SK-N-SH treated with all-trans-retinoic acid at 6 μM for 48 hours (cell line): ENCODE measurements around the gene RIOX2.
"Not testable (repeated sequence)": the region's sequence is repeated elsewhere in the genome, so short reads cannot be mapped to it uniquely, and the experiment has no call there.

Source experiments
- ATAC-seq: fragments of 200-7000 bp; cut with Tn5 transposase; 3 replicates; pipeline ENCODE4 v1.9.1; 2020; ENCODE audit warnings: mild to moderate bottlenecking, moderate library complexity
- ARNTL ChIP-seq: fragments of 450-650 bp; formaldehyde crosslinking; IDR thresholded peaks from 2 replicates; pipeline ENCODE4 v1.5.0; 2020; ENCODE audit warnings: low read depth, mild to moderate bottlenecking, moderate library complexity, borderline replicate concordance
- BACH2 ChIP-seq: fragments of 250-450 bp; sonication (Bioruptor Pico); IDR thresholded peaks from 2 replicates; pipeline ENCODE4 v1.9.0; 2021; ENCODE audit warnings: mild to moderate bottlenecking, borderline replicate concordance
- CSDC2 ChIP-seq: fragments of 250-450 bp; sonication (Bioruptor Pico); IDR thresholded peaks from 2 replicates; pipeline ENCODE4 v1.5.0; 2020; ENCODE audit warnings: mild to moderate bottlenecking, moderate library complexity
- CSRNP3 ChIP-seq: fragments of 250-450 bp; sonication (Bioruptor Pico); IDR thresholded peaks from 2 replicates; pipeline ENCODE4 v1.5.1; 2021; ENCODE audit warnings: mild to moderate bottlenecking, moderate library complexity
- GLIS3 ChIP-seq: fragments of 250-450 bp; sonication (Bioruptor Pico); IDR thresholded peaks from 2 replicates; pipeline ENCODE4 v1.5.0; 2020; ENCODE audit warnings: mild to moderate bottlenecking, moderate library complexity
- ISL1 ChIP-seq: fragments of 250-450 bp; sonication (Bioruptor Pico); IDR thresholded peaks from 2 replicates; pipeline ENCODE4 v2.1.2; 2022; ENCODE audit warnings: mild to moderate bottlenecking, moderate library complexity
- OSR1 ChIP-seq: fragments of 250-450 bp; sonication (Bioruptor Pico); IDR thresholded peaks from 2 replicates; pipeline ENCODE4 v1.8.0; 2022; ENCODE audit warnings: moderate library complexity, mild to moderate bottlenecking, inconsistent platforms
- POU6F1 ChIP-seq: fragments of 250-450 bp; sonication (Bioruptor Pico); IDR thresholded peaks from 2 replicates; pipeline ENCODE4 v1.8.0; 2021; ENCODE audit warnings: low read depth, mild to moderate bottlenecking, moderate library complexity, borderline replicate concordance
- RARB ChIP-seq: fragments of 250-450 bp; sonication (Bioruptor Pico); IDR thresholded peaks from 2 replicates; pipeline ENCODE4 v1.8.0; 2021; ENCODE audit warnings: mild to moderate bottlenecking, moderate library complexity
- TOX ChIP-seq: fragments of 250-450 bp; sonication (Bioruptor Pico); IDR thresholded peaks from 2 replicates; pipeline ENCODE4 v1.8.0; 2021; ENCODE audit warnings: mild to moderate bottlenecking, moderate library complexity, borderline replicate concordance
- ZC3H10 ChIP-seq: fragments of 250-450 bp; sonication (Bioruptor Pico); IDR thresholded peaks from 2 replicates; pipeline ENCODE4 v1.5.1; 2021; ENCODE audit warnings: mild to moderate bottlenecking, moderate library complexity
- ZFP3 ChIP-seq: fragments of 250-450 bp; sonication (Bioruptor Pico); IDR thresholded peaks from 2 replicates; pipeline ENCODE4 v1.5.0; 2020; ENCODE audit warnings: mild to moderate bottlenecking, moderate library complexity
- ZFP30 ChIP-seq: fragments of 450-650 bp; formaldehyde crosslinking; IDR thresholded peaks from 2 replicates; pipeline ENCODE4 v1.5.0; 2022; ENCODE audit warnings: mild to moderate bottlenecking, moderate library complexity
- ZNF565 ChIP-seq: fragments of 450-650 bp; formaldehyde crosslinking; conservative IDR thresholded peaks from 2 replicates; pipeline ENCODE4 v1.5.0; 2020; ENCODE audit warnings: low read depth, mild to moderate bottlenecking, moderate library complexity
- ZNF70 ChIP-seq: fragments of 450-650 bp; formaldehyde crosslinking; IDR thresholded peaks from 2 replicates; pipeline ENCODE4 v1.5.0; 2020; ENCODE audit warnings: mild to moderate bottlenecking, moderate library complexity
- ZNF8 ChIP-seq: fragments of 450-650 bp; formaldehyde crosslinking; IDR thresholded peaks from 2 replicates; pipeline ENCODE4 v1.5.0; 2020; ENCODE audit warnings: mild to moderate bottlenecking, moderate library complexity
- TF ChIP-seq, protein P1 (sequence below): fragments of 250-450 bp; sonication (Bioruptor Pico); IDR thresholded peaks from 2 replicates; pipeline ENCODE4 v1.5.1; 2020; ENCODE audit warnings: low read depth, mild to moderate bottlenecking, moderate library complexity
- TF ChIP-seq, protein P2 (sequence below): fragments of 250-450 bp; sonication (Bioruptor Pico); IDR thresholded peaks from 2 replicates; pipeline ENCODE4 v1.8.0; 2020; ENCODE audit warnings: mild to moderate bottlenecking, moderate library complexity, borderline replicate concordance

Gene RIOX2

DNA sequence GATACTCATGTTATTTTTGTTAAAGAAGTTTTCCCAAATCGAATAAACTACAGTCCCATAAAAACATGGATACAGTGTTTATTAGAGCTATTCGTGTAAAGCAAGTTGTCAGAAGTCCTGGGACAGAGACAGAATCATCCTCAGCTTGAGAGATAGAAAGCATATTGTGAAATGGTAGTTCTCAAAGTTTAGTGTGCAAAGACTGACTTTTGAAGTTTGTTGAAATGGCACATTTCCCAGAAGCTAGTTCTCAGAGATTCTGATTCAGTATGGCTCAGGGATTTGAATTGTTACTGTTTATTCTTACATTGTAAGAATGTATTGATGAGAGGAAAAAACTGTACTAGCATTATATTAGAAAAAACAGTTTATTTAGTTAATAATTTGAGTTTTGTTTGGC, 40.7 kb upstream of the RIOX2 start:
- no peak for ATAC-seq
- TF ChIP-seq RARB (CRISPR knock-in tag), result no peak
- no peak for TF ChIP-seq TOX
- TF ChIP-seq GLIS3 (CRISPR knock-in tag), result no peak
- TF ChIP-seq, protein P1, sequence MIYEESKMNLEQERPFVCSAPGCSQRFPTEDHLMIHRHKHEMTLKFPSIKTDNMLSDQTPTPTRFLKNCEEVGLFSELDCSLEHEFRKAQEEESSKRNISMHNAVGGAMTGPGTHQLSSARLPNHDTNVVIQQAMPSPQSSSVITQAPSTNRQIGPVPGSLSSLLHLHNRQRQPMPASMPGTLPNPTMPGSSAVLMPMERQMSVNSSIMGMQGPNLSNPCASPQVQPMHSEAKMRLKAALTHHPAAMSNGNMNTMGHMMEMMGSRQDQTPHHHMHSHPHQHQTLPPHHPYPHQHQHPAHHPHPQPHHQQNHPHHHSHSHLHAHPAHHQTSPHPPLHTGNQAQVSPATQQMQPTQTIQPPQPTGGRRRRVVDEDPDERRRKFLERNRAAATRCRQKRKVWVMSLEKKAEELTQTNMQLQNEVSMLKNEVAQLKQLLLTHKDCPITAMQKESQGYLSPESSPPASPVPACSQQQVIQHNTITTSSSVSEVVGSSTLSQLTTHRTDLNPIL (CRISPR knock-in tag), result no peak
- no peak for TF ChIP-seq ZNF8
- no peak for TF ChIP-seq POU6F1 (CRISPR knock-in tag)
- TF ChIP-seq ZFP3 (CRISPR knock-in tag), result no peak
- no peak for TF ChIP-seq BACH2
- TF ChIP-seq, protein P2, sequence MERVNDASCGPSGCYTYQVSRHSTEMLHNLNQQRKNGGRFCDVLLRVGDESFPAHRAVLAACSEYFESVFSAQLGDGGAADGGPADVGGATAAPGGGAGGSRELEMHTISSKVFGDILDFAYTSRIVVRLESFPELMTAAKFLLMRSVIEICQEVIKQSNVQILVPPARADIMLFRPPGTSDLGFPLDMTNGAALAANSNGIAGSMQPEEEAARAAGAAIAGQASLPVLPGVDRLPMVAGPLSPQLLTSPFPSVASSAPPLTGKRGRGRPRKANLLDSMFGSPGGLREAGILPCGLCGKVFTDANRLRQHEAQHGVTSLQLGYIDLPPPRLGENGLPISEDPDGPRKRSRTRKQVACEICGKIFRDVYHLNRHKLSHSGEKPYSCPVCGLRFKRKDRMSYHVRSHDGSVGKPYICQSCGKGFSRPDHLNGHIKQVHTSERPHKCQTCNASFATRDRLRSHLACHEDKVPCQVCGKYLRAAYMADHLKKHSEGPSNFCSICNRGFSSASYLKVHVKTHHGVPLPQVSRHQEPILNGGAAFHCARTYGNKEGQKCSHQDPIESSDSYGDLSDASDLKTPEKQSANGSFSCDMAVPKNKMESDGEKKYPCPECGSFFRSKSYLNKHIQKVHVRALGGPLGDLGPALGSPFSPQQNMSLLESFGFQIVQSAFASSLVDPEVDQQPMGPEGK (CRISPR knock-in tag), result no peak
- no peak for TF ChIP-seq ZC3H10

GRCh38 chr3:98010883-98011449, 38.7 kb upstream of the RIOX2 start:
- ATAC-seq, result not testable (repeated sequence)

DNA sequence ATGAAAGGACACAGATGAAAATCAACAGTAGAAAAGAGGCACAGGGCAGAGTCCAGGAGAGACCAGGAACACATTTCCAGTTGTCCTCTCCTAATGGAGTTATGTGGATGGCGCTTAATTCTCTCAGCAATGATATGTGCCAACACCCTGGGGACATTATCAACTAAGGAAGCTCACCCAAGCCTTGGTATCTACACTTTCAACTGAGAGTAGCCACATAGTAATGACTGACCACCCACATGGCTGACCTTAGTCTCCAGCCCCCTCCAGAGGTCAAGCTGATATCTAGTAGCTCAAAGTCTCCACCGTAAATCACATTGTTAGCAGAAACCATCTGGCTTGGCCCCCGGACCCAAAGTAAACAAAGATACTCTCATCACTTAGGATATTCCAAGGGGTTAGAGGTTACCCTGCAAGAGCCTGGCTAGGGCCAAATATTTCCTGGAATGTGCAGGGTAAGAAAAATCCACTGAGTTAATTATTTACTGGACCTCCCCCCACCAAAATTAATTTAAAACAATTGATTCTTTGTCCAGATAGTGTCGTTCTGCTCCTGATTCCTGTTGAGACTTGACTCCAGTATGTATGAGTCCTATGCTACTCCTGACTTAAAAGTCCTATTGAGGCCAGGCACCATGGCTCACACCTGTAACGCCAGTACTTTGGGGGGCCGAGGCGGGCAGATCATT, 38.1 kb upstream of the RIOX2 start:
- TF ChIP-seq ZNF8 (no peak), ZNF565 (CRISPR knock-in tag) (no peak), POU6F1 (CRISPR knock-in tag) (no peak), ZFP30 (CRISPR knock-in tag) (no peak), OSR1 (CRISPR knock-in tag) (no peak), CSDC2 (CRISPR knock-in tag) (no peak), ZNF70 (CRISPR knock-in tag) (no peak), CSRNP3 (CRISPR knock-in tag) (no peak), ISL1 (CRISPR knock-in tag) (no peak)
- ATAC-seq, result no peak

- TF ChIP-seq POU6F1 (CRISPR knock-in tag) (no peak), ARNTL (CRISPR knock-in tag) (no peak), ZNF565 (CRISPR knock-in tag) (no peak), ZNF70 (CRISPR knock-in tag) (no peak), RARB (CRISPR knock-in tag) (no peak)
- TF ChIP-seq, protein P2 (CRISPR knock-in tag), result no peak
- TF ChIP-seq, protein P1 (CRISPR knock-in tag), result no peak
- no peak for ATAC-seq
Measured at GRCh38 chr3:98008855-98009254, 36.6 kb upstream of the RIOX2 start.
